Spleen (tissue), 11 donors: ENCODE data around the gene MCRS1. TPM values are rescaled to one million over a fixed set of nuclear protein-coding genes. Genes with fewer than 3 reads are reported as not detected.

Experiments
- DNase-seq: peaks from one replicate; pipeline ENCODE4 v3.0.0-alpha.2; 2020
- H3K27ac ChIP-seq, 8 donors: fragments of 200-600 bp; sonication (generic) in 7 of 8; 1 replicate in 4 of 8; 2 replicates in 4 of 8; pipeline versions ENCODE4 v1.5.0 to v1.8.0; 2016 to 2021; ENCODE audit warnings: inconsistent platforms in 4 of 8, mild to moderate bottlenecking in 4 of 8, moderate library complexity in 1 of 8
- H3K27me3 ChIP-seq, 7 donors: fragments of 200-600 bp; sonication (generic) in 6 of 7; replicated peaks in 1 of 7; 1 replicate in 4 of 7; 2 replicates in 3 of 7; pipeline versions ENCODE4 v1.5.0 to v1.8.0; 2016 to 2021; ENCODE audit warnings: inconsistent platforms in 3 of 7, mild to moderate bottlenecking in 1 of 7
- H3K36me3 ChIP-seq, 6 donors: fragments of 200-600 bp; sonication (generic) in 5 of 6; 1 replicate in 4 of 6; 2 replicates in 2 of 6; pipeline versions ENCODE4 v1.5.0 to v1.8.0; 2016 to 2021; ENCODE audit warnings: inconsistent platforms in 2 of 6
- H3K4me1 ChIP-seq, 6 donors: fragments of 200-600 bp; sonication (generic) in 5 of 6; 1 replicate in 3 of 6; 2 replicates in 3 of 6; pipeline versions ENCODE4 v1.5.0 to v1.8.0; 2016 to 2021; ENCODE audit warnings: inconsistent platforms in 3 of 6
- H3K4me3 ChIP-seq, 8 donors: fragments of 200-600 bp; sonication (generic) in 7 of 8; 1 replicate in 4 of 8; 2 replicates in 4 of 8; pipeline versions ENCODE4 v1.5.0 to v1.8.0; 2016 to 2021; ENCODE audit warnings: inconsistent platforms in 4 of 8, mild to moderate bottlenecking in 4 of 8, moderate library complexity in 2 of 8
- H3K9me3 ChIP-seq, 8 donors: fragments of 200-600 bp; sonication (generic) in 7 of 8; 1 replicate in 4 of 8; 2 replicates in 4 of 8; pipeline versions ENCODE4 v1.5.0 to v1.8.0; 2016 to 2021; ENCODE audit warnings: inconsistent platforms in 4 of 8
- CTCF ChIP-seq, 11 experiments: fragments of 200-600 bp in 7 of 11; fragments of 450-650 bp in 4 of 11; sonication (generic) in 4 of 11; IDR thresholded peaks in 8 of 11; conservative IDR thresholded peaks in 3 of 11; 1 replicate in 7 of 11; 2 replicates in 4 of 11; pipeline versions ENCODE4 v1.4.0 to v1.8.0; 2016 to 2021; ENCODE audit warnings: antibody characterized with exemption in 11 of 11, inconsistent platforms in 4 of 11, mild to moderate bottlenecking in 1 of 11
- POLR2A ChIP-seq, 3 donors: fragments of 450-650 bp; IDR thresholded peaks; one replicate each; pipeline ENCODE4 v1.5.1; 2017; ENCODE audit warnings: antibody characterized with exemption in 3 of 3, mild to moderate bottlenecking in 1 of 3
- POLR2AphosphoS5 ChIP-seq, 3 donors: sonication (generic); formaldehyde crosslinking; IDR thresholded peaks; one replicate each; pipeline ENCODE4 v1.5.1; 2017; ENCODE audit warnings: antibody characterized with exemption in 3 of 3
- WGBS, 5 donors: extraction: QIAGEN DNeasy Blood & Tissue Kit in 3 of 5; methylation state at CpG; one replicate each; pipeline versions ENCODE4 v1.1.5 to v1.1.7; 2013 to 2018; 5-methylcytosine and 5-hydroxymethylcytosine counted together
- intact Hi-C: fragments of 100-400 bp; cut with DNase I; formaldehyde crosslinking; loops from one replicate; pipeline ENCODE4 v1.15.0; 2023; ENCODE audit warnings: low total_unique reads
- polyA plus RNA-seq, 3 donors: library from polyadenylated mRNA; stranded (reverse); fragments of 200-250 nt; gene quantifications; one replicate each; pipeline ENCODE4 v1.2.1, GENCODE V29; 2013
- total RNA-seq, 7 donors: library from RNA; depleted of rRNA in 3 of 7; stranded (reverse); fragments of >200 nt in 3 of 7; fragmentation: NEBNext Ultra II Directional in 4 of 7; extraction: Animal tissue kit (Norgen Biotek cat#: 25700) in 4 of 7; gene quantifications; one replicate each; pipeline versions ENCODE4 v1.1.0 to v1.2.1, GENCODE V29; 2016 to 2021
- donor health status: healthy with polysubstance abuse.
- donor health status: DM: no; HTN: no; CAD: no; lungs with moderate emphysema.
- donor health status: DM: no; HTN: no; CAD: no.
- donor health status: Bipolar disorder and iron deficiency.
- donor health status: healthy.
- donor health status: DM: no; HTN: no; CAD: no.
- donor health status: DM: yes; HTN: yes; CAD: no.

The MCRS1 gene
- total and polyA plus RNA-seq, 10 donors, result 44.1 to 64.7 (median 54.3) TPM

- 63 to 83% (median 77%) methylated on average over 3 to 4 of the region's 4 CpGs for WGBS, 5 donors
- TF ChIP-seq CTCF (IDR thresholded peaks at IDR 0.05 in 8 of 11, conservative IDR thresholded peaks at IDR 0.05 in 3 of 11), result no peak
- no peak for TF ChIP-seq POLR2AphosphoS5 (IDR thresholded peaks at IDR 0.05)
- no peak for TF ChIP-seq POLR2A (IDR thresholded peaks at IDR 0.05)
- Histone ChIP-seq H3K9me3 (no peaks in the 10 kb centered on the region), H3K36me3 (no peaks in the 10 kb centered on the region), H3K4me1 (peaks cover 0 to 15% (median 11%) of the 10 kb centered on the region in 6 donors), H3K27me3 (peaks cover 0 to 77% (median 26%) of the 10 kb centered on the region in 7 donors), H3K27ac (no peak overlapping the region), H3K4me3 (no peak overlapping the region)
- DNase-seq, result peak; percentile 32
- intact Hi-C loops, result no loop called here
Measured at GRCh38 chr12:49545815-49546214, 22.1 kb downstream of the MCRS1 start.

GRCh38 chr12:49543914-49544815 is 23.8 kb downstream of the MCRS1 start:
- no peak overlapping the region for H3K4me3 ChIP-seq
- WGBS, 5 donors, result 40 to 56% (median 49%) methylated on average over 25 to 39 of the region's 39 CpGs
- TF ChIP-seq CTCF (IDR thresholded peaks at IDR 0.05 in 8 of 11, conservative IDR thresholded peaks at IDR 0.05 in 3 of 11), result no peak
- no peak for TF ChIP-seq POLR2A (IDR thresholded peaks at IDR 0.05)
- no peak for TF ChIP-seq POLR2AphosphoS5 (IDR thresholded peaks at IDR 0.05)
- intact Hi-C loops, result no loop called here
- no peaks in the 10 kb centered on the region for H3K36me3 ChIP-seq
- DNase-seq, result peak; percentile 74
- no peaks in the 10 kb centered on the region for H3K9me3 ChIP-seq
- H3K27me3 ChIP-seq, result peaks cover 0 to 78% (median 28%) of the 10 kb centered on the region in 7 donors
- peaks cover 0 to 26% (median 18%) of the 10 kb centered on the region in 6 donors for H3K4me1 ChIP-seq
- H3K27ac ChIP-seq, result no peak overlapping the region

GRCh38 chr12:49543221-49543913 is 24.6 kb downstream of the MCRS1 start:
- intact Hi-C loops, result no loop called here
- TF ChIP-seq POLR2AphosphoS5 (IDR thresholded peaks at IDR 0.05), result no peak
- no peak for TF ChIP-seq POLR2A (IDR thresholded peaks at IDR 0.05)
- no peak for TF ChIP-seq CTCF (IDR thresholded peaks at IDR 0.05 in 8 of 11, conservative IDR thresholded peaks at IDR 0.05 in 3 of 11)
- Histone ChIP-seq H3K4me3 (no peak overlapping the region), H3K4me1 (peaks cover 0 to 25% (median 16%) of the 10 kb centered on the region in 6 donors), H3K9me3 (no peaks in the 10 kb centered on the region), H3K36me3 (no peaks in the 10 kb centered on the region), H3K27me3 (peaks cover 0 to 78% (median 27%) of the 10 kb centered on the region in 7 donors), H3K27ac (no peak overlapping the region)
- 62 to 80% (median 70%) methylated on average over 14 to 20 of the region's 20 CpGs for WGBS, 5 donors
- peak; percentile 63 for DNase-seq
